NCI-H1694 treated with DMSO at 0.1 percent for 48 hours (cell line): ENCODE measurements around the gene CLDN1.

Experiments used
- DNase-seq: peaks from one replicate; lab custom pipeline; 2025; lab: John Stamatoyannopoulos, UW

CLDN1 gene, protein sequence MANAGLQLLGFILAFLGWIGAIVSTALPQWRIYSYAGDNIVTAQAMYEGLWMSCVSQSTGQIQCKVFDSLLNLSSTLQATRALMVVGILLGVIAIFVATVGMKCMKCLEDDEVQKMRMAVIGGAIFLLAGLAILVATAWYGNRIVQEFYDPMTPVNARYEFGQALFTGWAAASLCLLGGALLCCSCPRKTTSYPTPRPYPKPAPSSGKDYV

DNA sequence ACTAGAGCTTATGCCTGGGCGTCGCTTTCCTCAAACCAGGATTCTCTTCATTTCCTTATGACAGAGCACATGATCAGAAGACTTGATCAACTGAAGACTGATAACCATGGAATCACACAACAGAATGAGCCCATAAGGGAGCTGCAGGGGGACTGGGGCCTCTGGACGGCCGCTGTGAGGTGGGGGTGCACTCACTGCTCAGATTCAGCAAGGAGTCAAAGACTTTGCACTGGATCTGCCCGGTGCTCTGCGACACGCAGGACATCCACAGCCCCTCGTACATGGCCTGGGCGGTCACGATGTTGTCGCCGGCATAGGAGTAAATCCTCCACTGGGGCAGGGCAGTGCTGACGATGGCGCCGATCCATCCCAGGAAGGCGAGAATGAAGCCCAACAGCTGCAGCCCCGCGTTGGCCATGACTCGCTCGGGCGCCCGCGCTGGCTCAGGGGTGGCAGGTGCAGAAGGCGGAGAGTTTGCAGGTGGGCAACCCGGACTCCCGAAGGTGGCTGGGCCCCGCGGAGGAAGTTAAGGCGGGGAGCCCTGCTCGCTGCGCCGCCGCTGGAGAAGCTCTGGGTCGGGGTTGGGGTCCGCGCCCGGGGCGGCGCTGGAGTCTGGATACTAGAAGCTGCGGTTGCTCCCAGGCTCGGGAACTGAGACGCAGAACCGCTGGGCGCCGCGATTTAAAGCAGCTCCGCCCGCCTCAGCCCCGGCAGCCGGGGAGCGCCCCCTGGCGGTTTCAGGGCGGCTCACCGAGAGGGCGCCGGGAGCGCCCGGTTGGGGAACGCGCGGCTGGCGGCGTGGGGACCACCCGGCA lies at the start of gene CLDN1:
Gene CLDN1 (minus strand): TSS at position 658 of the 815 bp plus-strand sequence. CDS start 240 bp downstream, at position 418.
- DNase-seq: peak; percentile 24

DNA sequence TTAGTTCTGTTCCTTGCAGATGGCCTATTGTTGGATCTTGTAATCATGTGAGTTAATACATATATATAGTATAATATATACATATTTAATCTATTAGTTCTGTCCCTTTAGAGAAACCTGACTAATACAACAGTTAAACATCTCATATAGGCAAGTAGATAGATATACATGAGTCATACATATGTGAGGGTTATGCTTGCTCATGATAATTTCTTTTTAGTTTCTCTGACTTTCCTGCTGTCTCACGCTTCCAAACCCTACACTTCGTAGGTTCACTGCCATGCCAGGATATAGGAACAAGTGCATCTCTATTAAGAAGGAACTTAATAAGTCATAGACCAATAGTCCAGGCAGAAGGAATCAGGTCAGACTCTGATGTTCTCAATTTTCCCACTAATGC lies 48.9 kb upstream of the CLDN1 start:
- DNase-seq: no peak

DNA sequence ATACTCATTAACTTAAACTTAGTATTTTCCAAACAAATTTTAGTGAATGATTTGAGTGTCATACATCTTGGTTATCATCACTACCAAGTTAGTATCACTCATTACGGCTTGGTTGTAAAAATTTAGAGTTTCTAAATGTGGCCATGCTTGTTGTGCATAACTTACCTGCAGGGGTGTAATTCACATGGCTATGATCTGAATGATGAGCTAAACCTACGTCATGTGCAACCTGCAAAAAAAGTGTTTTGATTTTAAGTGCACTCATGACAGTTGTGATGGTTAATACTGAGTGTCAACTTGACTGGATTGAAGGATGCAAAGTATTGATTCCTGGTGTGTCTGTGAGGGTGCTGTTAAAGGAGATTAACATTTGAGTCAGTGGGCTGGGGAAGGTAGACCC lies 48.1 kb upstream of the CLDN1 start:
- DNase-seq: no peak

DNA sequence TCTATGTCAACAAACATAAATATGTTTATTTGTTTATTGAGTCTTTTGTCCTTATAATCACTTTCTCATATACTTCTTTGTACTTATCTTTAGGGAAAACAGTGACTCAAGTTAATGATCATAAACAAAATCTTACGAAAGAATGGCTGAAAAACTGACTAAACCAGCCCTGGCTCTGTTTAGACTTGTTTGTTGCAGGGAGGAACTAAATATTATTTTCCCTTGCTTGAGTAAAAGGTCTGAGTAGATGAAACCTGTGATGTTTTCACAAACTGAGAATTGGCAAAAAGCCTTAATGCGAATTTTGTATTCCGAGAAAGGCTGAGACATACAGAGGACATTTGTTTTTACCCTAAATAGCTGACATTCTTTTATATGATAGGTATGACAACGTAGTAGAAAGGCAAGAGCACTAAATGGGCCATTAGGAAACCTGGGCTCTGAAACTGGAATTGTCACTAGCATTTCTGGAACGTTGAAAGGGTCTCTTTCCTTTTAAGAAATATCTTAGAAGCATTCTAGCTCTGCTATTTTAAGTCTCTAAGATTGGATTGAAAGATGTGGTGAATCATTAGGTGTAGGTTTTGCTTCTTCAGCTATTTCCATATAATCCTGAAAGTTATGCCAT lies 47.5 kb upstream of the CLDN1 start:
- no peak for DNase-seq

DNA sequence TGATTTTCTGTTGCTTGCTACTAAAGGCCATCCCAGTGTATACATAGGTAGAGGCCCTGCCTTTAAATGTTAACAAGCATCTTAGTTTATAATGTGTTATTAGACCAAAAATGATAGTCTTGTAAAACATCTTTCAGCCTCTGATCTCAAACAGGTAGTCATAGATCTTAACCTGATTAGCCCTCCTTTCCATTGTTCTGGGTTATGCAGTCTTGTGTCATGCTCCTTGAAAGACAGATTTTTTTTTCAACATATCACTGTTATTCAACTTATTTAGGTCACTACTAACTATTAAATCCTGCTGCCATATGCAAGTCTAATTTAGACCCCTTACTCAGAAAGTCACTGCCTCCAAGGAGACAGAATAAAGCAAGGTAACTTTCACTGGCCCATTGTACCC lies 46.6 kb upstream of the CLDN1 start:
- DNase-seq: no peak

DNA sequence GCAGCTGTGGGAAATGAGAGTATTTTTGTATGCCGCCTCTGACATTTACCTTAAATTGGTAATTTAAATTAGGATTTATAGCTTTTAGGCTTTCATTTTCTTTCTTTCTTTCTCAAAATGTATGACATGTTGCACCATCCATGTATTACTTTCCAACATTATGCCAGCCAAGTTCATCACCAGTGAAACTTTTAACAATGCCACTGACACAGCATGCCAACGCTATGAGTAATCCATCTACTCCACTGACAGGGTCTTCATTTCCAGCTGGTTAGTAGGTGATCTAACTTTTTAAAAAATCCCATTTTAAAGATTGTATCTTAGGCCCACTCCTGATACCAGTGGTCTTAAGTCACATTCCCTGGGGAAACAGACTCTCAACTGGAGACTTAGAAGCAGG lies 43.9 kb upstream of the CLDN1 start:
- no peak for DNase-seq

DNA sequence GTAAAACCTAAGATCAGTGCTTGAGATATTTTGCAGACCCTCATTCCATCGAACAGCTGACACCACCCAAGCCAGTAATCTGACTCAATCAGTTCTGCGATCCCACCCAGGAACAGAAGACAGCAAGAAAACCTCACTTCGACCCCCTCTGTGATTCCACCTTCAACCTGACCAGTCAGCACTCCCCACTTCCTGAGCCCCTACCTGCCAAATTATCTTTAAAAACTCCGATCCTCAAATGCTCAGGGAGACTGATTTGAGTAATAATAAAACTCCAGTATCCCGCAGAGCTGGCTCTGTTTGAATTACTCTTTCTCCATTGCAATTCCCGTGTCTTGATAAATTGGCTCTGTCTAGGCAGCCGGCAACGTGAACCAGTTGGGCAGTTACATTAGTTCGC lies 40.0 kb upstream of the CLDN1 start:
- DNase-seq: no peak

DNA sequence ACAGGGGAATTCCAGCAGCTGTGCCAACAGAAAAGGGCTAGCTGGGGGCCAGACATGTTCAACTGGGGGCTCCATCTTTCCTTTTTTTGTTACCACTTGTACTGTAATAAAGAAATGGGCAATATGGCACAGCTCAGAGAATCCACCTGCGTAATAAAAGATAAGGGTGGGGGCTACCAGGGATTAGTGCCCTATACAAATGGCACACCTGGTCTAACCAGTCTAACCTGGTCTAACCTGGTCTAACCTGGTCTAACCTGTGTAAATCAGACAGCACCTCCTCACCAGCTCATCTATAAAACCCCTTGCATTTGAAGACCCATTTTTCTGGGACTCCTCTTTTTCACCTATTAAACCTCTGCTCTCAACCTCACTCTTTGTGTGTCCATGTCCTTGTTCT lies 39.5 kb upstream of the CLDN1 start:
- no peak for DNase-seq

DNA sequence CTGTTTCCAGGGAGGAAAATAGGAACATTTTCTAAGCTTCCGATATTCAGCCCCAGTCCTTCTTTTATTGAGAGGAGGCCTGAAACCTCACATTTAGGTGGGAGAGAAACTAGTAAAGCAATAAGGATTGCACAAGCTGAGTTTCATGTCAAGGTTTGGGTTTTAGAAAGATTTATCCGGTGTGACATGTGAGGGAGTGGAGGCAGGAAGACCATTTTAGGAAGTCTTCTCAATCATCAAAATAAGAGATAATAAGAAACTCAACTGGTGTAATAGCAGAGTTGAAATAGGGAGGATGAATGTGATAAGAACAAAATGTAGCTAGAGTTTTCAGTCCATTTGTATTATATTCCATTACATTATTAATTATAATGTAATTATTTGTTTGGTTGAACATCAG lies 38.0 kb upstream of the CLDN1 start:
- DNase-seq: no peak

DNA sequence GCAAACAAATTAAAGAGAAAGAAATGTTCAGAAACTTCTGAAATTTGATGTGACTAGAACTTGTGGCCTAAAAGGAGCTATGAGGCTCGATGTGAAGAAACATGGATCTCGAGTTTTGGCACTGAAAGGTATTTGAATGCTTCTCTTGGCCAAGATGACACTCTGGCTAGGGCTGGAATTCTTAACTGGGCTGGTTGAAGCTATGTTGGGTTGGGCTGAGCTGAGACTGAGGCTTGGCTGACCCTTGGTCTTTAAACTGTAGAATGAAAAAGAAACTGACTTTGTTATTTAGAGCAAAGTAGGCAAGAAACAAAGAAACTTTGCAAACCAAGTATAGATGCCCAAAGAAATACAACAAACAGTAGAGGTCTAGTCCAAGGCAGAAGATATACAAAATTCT lies 37.6 kb upstream of the CLDN1 start:
- DNase-seq: no peak

DNA sequence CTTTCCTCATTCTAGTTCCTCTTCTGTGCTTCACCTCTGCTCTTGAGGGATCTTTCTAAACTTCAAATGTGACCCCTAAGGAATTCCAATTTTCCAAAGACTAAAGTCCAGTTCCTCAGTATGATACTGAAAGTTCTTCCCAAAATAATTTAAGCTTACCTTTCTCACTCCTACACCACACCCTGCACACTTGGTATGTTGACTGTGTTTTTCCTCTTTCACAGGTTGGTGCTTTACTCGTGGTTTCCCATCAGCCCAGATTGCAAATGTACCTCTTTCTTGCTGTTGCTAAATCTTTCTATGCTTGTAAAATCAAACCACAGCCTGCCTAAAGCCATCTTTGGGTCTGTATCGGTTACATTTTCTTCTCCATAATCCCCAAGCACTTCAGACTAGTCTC lies 35.2 kb upstream of the CLDN1 start:
- DNase-seq: no peak

DNA sequence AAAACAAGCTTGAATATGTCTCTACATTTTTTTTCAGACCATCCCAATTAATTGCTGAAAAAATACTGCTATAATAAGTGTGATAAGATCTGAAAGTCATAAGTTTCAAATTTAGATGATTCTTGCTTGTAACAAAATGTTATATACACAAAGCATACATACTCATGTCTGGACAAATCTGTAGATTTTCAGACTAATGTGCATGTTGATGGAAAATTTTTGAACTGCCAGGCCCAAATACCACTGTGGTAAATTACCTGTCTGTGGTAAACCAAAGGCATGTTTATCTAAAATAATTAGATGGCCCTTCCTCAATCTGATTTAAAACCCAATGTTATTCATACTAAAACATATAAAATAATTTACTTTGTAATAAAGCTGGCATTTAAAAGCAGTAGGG lies 34.0 kb upstream of the CLDN1 start:
- no peak for DNase-seq

DNA sequence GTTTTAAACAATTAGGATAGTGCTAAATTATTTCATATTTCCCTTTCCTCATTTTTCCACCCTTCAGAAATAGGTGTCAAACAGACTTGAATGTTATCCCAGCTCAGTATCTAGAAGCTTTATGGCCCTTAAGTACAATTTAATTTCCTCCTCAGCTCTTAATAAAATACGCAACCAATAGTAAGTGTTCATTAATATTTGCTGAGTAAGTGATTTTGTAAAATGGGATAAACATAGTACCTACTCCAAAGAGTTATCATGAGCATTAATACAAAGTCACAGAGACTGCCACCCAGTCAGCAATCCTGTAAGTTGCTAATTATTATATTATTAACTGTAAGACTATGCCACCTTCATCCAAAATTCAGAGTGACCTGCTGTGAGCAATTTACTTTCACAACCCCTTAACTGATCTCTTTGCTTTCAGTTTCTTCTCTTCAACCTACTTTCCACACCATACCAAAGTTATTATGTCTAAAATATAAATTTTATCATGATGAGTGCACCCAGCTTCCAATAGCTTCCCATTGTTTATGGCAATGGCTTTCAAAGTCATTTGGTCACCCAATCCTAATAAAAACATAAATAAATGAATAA lies 30.7 kb upstream of the CLDN1 start:
- no peak for DNase-seq

DNA sequence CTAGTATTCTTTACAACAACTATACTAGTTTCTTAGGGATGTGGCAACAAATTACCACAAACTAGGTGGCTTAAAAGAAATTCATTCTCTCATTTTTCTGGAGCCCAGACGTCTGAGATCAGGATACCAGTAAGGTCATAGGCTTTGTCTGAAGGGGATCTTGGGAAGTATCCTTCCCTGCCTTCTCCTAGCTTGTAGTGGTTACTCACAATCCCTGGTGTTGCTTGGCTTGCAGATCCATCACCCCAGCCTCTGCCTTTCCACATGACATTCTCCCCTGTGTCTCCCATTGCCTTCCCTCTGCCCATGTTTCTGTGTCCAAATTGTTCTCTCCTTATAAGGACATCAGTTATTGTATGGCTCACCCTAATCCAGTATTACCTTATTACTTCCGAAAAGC lies 24.3 kb upstream of the CLDN1 start:
- DNase-seq: no peak

DNA sequence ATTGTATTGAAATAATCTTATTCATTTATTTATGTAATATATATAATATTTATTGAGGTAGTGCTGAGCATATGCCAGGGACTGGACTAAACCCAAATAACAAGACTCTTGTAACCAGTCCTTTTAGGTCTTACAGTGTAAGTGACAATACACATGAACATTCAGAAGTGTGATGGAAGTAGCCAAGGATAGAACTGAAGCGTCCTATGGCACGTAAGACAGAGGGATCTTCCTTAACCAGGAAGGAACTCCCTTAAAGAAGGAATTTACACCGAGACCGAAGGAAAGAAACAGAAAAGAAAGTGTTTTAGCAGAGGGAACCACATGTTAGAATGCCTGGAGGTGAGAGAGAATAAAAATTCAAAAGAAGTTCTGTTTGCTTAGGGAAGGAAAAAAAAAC lies 23.6 kb upstream of the CLDN1 start:
- no peak for DNase-seq

DNA sequence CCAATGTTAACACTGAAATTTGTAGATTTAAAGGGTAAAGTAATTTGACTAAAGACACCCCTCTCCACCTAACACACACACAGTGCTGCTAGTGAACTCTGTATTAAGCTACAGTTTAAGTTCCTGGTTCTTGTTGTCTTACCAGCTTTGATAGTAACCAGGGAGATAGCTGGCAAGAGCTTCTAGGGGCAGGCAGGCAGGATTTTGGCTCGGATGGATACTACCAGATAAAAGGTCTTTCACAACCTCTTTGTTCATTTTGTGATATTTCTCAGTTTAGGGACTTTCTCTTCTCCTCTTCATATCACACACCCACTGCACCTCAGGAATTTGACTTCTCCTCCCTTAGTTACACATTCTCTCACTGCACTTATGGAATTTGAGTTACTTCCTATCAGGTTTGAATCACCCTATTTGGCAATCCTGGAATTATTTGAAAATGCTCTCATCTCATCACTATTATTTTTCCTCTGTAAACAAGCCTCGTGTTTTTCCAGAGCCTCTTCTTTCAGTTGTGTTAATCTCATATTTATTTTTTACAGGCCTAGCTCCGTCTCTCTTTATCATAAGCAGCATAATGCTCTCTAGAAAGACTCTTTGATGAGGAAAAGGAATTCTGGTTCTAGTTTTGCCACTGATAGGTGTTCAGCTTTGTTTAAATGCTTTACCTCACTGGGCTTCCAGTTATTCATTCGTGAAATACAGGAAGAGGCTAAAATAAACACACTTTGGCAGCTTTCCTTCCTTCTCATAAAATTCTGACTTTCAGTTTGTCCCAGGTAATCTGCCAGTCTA lies 23.0 kb upstream of the CLDN1 start:
- DNase-seq: no peak

DNA sequence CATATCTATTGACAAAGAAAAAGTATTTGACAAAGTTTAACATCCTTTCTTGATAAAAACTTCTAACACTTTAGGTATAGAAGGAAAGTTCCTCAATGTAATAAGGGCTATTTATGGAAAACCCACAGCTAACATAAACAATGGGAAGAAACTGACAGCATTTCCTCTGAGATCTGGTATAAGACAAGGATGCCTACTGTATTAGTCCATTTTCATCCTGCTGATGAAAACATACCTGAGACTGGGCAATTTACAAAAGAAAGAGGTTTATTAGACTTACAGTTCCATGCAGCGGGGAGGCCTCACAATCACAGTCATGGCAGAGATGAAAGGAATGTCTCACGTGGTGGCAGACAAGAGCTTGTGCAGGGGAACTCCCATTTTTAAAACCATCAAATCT lies 17.8 kb upstream of the CLDN1 start:
- no peak for DNase-seq

DNA sequence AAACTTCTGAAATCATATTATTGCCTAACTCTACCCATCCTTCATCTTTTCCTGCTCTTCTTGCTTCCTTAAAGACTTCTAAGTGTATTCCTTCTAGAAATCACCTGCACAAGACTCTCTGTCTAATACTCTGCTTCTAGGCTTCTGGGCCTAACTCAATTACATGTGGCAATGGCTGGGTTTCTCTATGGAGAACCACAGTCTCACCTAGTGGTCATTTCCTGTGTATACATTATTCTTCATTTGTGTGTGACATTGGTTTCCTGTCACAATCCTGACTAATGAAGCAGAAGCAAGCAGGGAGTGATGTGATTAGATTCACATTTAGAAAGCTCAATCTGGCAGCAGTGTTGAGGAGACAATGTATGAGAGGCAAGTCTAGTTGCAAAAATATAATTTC lies 16.9 kb upstream of the CLDN1 start:
- no peak for DNase-seq

DNA sequence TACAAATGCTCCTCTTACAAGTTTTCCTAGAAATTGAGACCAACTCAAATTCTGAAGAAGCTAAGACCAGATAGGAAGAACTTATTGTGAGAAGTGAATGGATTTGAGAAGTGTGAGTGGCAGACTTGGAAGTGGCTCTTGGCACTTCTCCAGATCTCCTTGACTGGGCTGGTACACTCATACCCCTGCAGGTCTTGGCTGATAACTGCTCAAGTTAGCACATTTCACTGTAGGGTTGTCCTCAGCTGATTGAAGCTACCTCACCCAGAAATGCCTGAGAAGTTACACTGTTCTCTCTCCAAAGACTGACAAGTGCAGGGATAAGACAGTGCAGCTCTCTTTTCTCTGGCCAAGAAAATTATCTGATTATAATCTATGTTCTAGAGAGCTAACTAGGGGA lies 16.5 kb upstream of the CLDN1 start:
- DNase-seq: no peak

DNA sequence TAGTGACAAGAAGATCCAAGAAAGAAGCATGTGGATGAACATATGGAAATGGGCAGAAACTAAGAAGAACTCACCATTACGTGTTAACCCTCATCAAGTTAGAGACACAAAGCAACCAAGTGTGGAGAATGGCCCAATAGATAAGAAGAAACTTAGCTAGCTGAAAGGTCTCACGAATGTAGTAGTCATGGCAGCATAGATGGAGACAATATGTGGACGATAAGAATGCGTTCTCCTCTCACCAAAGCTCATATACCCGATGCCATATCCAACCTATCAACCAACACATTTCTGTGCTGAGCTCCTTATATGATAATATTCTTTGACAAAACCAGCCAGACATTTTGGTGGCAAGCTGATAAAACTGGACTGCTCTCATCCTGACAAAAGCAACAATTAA lies 15.1 kb upstream of the CLDN1 start:
- no peak for DNase-seq

DNA sequence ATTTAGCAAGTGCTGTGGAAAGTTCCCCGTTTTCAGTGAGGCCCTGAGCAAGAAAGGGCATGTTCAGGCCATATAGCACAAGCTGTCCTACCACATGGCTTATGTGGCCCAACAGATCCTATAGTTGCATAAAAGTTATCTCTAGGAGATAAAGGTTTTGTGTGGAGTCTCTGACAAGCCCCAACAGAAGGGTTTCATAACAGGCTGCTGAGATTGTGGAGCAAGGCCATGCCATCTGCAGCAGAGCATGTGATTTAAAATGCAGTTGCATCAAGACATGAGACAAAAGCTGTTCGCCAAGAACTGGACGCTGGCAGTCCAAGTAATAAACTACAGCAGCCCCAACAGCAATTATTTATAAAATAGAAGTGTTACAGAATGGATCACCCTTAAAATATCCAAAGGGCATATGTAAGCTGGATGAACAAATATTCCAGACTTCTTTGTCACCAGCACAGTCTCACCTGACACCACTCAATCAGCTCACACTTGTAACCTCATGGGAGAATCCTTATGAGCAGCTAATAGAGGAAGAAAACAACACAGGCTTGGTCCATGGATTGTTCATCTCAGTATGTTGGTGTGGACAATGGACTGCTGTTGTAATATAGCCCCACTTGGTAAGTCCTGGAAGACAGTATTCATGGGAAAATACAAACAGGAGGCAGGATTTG lies 14.4 kb upstream of the CLDN1 start:
- DNase-seq: no peak

DNA sequence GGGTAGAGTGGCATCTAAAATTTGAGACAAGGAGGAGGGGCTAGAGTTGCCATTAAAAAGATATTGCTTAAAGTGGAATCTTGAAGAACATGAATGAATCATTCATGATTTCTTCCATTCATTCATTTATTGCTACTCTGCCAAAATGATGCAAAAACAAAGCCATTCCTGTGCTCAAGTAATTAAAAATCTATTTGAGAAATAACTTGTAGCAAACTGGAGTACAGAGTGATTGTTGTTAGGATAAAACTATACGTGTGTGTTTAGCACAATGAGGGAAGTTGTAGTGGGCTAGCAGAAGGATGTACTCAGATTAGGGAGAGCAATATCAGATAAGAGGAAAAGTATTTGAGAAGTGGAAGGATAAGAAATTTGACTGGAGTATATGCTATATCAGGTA lies 11.7 kb upstream of the CLDN1 start:
- DNase-seq: no peak
